ENCODE results near the gene CSH2.
"Not testable (repeated sequence)": the region's sequence is repeated elsewhere in the genome, so short reads cannot be mapped to it uniquely, and the experiment has no call there.

Gene CSH2

GRCh38 chr17:63873577-63873976, at the start of gene CSH2:
Gene CSH2, minus strand, starts transcription at chr17:63873677. Its CDS starts 63 bp downstream, at chr17:63873614.
- not testable (repeated sequence) for DNase-seq (ENCODE audit: low read depth); H3K4me1 ChIP-seq (ENCODE audit: control insufficient read depth, insufficient read depth, low read length); H3K9me3 ChIP-seq (ENCODE audit: control insufficient read depth, low read length); H3K36me3 ChIP-seq (ENCODE audit: control insufficient read depth, insufficient read depth, low read length, severe bottlenecking); H3K9ac ChIP-seq (ENCODE audit: low read length); H3K4me3 ChIP-seq (ENCODE audit: low read length)
- H3K27me3 ChIP-seq (replicated peaks; ENCODE audit: control insufficient read depth, insufficient read depth, low read length) = peaks cover 10% of the 10 kb centered on the region

- not testable (repeated sequence) for H3K9me3 ChIP-seq (ENCODE audit: control insufficient read depth, low read length); H3K4me1 ChIP-seq (ENCODE audit: control insufficient read depth, insufficient read depth, low read length); H3K9ac ChIP-seq (ENCODE audit: low read length); DNase-seq (ENCODE audit: low read depth); H3K36me3 ChIP-seq (ENCODE audit: control insufficient read depth, insufficient read depth, low read length, severe bottlenecking); H3K4me3 ChIP-seq (ENCODE audit: low read length)
- peaks cover 16% of the 10 kb centered on the region for H3K27me3 ChIP-seq (replicated peaks; ENCODE audit: control insufficient read depth, insufficient read depth, low read length)
These were observed 48.9 kb upstream of the CSH2 start for GRCh38 chr17:63922402-63922801.

- H3K27me3 ChIP-seq (replicated peaks; ENCODE audit: control insufficient read depth, insufficient read depth, low read length) = peaks cover 27% of the 10 kb centered on the region
- H3K4me3 ChIP-seq (ENCODE audit: low read length); H3K9me3 ChIP-seq (ENCODE audit: control insufficient read depth, low read length); H3K9ac ChIP-seq (ENCODE audit: low read length); H3K36me3 ChIP-seq (ENCODE audit: control insufficient read depth, insufficient read depth, low read length, severe bottlenecking); DNase-seq (ENCODE audit: low read depth); H3K4me1 ChIP-seq (ENCODE audit: control insufficient read depth, insufficient read depth, low read length): not testable (repeated sequence)
These were observed 47.3 kb upstream of the CSH2 start for GRCh38 chr17:63920779-63921178.

- not testable (repeated sequence) for H3K9ac ChIP-seq (ENCODE audit: low read length); H3K9me3 ChIP-seq (ENCODE audit: control insufficient read depth, low read length); H3K4me1 ChIP-seq (ENCODE audit: control insufficient read depth, insufficient read depth, low read length); H3K4me3 ChIP-seq (ENCODE audit: low read length); H3K36me3 ChIP-seq (ENCODE audit: control insufficient read depth, insufficient read depth, low read length, severe bottlenecking); DNase-seq (ENCODE audit: low read depth)
- peaks cover 31% of the 10 kb centered on the region for H3K27me3 ChIP-seq (replicated peaks; ENCODE audit: control insufficient read depth, insufficient read depth, low read length)
These were observed 46.6 kb upstream of the CSH2 start for GRCh38 chr17:63920050-63920449.

GRCh38 chr17:63919311-63919723, 45.8 kb upstream of the CSH2 start:
- Histone ChIP-seq H3K27me3 (replicated peaks; ENCODE audit: control insufficient read depth, insufficient read depth, low read length) (peaks cover 31% of the 10 kb centered on the region), H3K9ac (ENCODE audit: low read length) (no peak overlapping the region), H3K4me1 (ENCODE audit: control insufficient read depth, insufficient read depth, low read length) (no peaks in the 10 kb centered on the region), H3K9me3 (ENCODE audit: control insufficient read depth, low read length) (no peaks in the 10 kb centered on the region), H3K4me3 (ENCODE audit: low read length) (no peak overlapping the region), H3K36me3 (ENCODE audit: control insufficient read depth, insufficient read depth, low read length, severe bottlenecking) (no peaks in the 10 kb centered on the region)
- peak; percentile 81 for DNase-seq (ENCODE audit: low read depth)

- H3K9ac ChIP-seq (ENCODE audit: low read length); H3K36me3 ChIP-seq (ENCODE audit: control insufficient read depth, insufficient read depth, low read length, severe bottlenecking); H3K4me3 ChIP-seq (ENCODE audit: low read length); H3K9me3 ChIP-seq (ENCODE audit: control insufficient read depth, low read length); H3K4me1 ChIP-seq (ENCODE audit: control insufficient read depth, insufficient read depth, low read length); DNase-seq (ENCODE audit: low read depth): not testable (repeated sequence)
- H3K27me3 ChIP-seq (replicated peaks; ENCODE audit: control insufficient read depth, insufficient read depth, low read length) = peaks cover 32% of the 10 kb centered on the region
These were observed 45.4 kb upstream of the CSH2 start, which contains the start of gene GH1 for GRCh38 chr17:63918789-63919305. Gene GH1, minus strand, starts transcription at chr17:63918839. Its CDS starts 63 bp downstream, at chr17:63918776.

- Histone ChIP-seq H3K4me3 (ENCODE audit: low read length) (no peak overlapping the region), H3K4me1 (ENCODE audit: control insufficient read depth, insufficient read depth, low read length) (no peaks in the 10 kb centered on the region), H3K9ac (ENCODE audit: low read length) (no peak overlapping the region), H3K36me3 (ENCODE audit: control insufficient read depth, insufficient read depth, low read length, severe bottlenecking) (no peaks in the 10 kb centered on the region), H3K27me3 (replicated peaks; ENCODE audit: control insufficient read depth, insufficient read depth, low read length) (peaks cover 34% of the 10 kb centered on the region), H3K9me3 (ENCODE audit: control insufficient read depth, low read length) (no peaks in the 10 kb centered on the region)
- DNase-seq (ENCODE audit: low read depth) = no peak
These were observed 44.8 kb upstream of the CSH2 start for GRCh38 chr17:63918305-63918704.

- Histone ChIP-seq H3K4me3 (ENCODE audit: low read length) (no peak overlapping the region), H3K36me3 (ENCODE audit: control insufficient read depth, insufficient read depth, low read length, severe bottlenecking) (no peaks in the 10 kb centered on the region), H3K9ac (ENCODE audit: low read length) (no peak overlapping the region), H3K4me1 (ENCODE audit: control insufficient read depth, insufficient read depth, low read length) (no peaks in the 10 kb centered on the region), H3K9me3 (ENCODE audit: control insufficient read depth, low read length) (no peaks in the 10 kb centered on the region), H3K27me3 (replicated peaks; ENCODE audit: control insufficient read depth, insufficient read depth, low read length) (peaks cover 34% of the 10 kb centered on the region)
- no peak for DNase-seq (ENCODE audit: low read depth)
These were observed 44.2 kb upstream of the CSH2 start for GRCh38 chr17:63917646-63918045.

GRCh38 chr17:63917206-63917605, 43.7 kb upstream of the CSH2 start:
- H3K36me3 ChIP-seq (ENCODE audit: control insufficient read depth, insufficient read depth, low read length, severe bottlenecking); DNase-seq (ENCODE audit: low read depth); H3K4me3 ChIP-seq (ENCODE audit: low read length); H3K4me1 ChIP-seq (ENCODE audit: control insufficient read depth, insufficient read depth, low read length); H3K9me3 ChIP-seq (ENCODE audit: control insufficient read depth, low read length); H3K9ac ChIP-seq (ENCODE audit: low read length): not testable (repeated sequence)
- peaks cover 34% of the 10 kb centered on the region for H3K27me3 ChIP-seq (replicated peaks; ENCODE audit: control insufficient read depth, insufficient read depth, low read length)

- no peaks in the 10 kb centered on the region for H3K9me3 ChIP-seq (ENCODE audit: control insufficient read depth, low read length)
- no peak overlapping the region for H3K4me3 ChIP-seq (ENCODE audit: low read length)
- H3K36me3 ChIP-seq (ENCODE audit: control insufficient read depth, insufficient read depth, low read length, severe bottlenecking) = no peaks in the 10 kb centered on the region
- no peaks in the 10 kb centered on the region for H3K4me1 ChIP-seq (ENCODE audit: control insufficient read depth, insufficient read depth, low read length)
- H3K27me3 ChIP-seq (replicated peaks; ENCODE audit: control insufficient read depth, insufficient read depth, low read length) = peaks cover 34% of the 10 kb centered on the region
- no peak overlapping the region for H3K9ac ChIP-seq (ENCODE audit: low read length)
- no peak for DNase-seq (ENCODE audit: low read depth)
These were observed 43.2 kb upstream of the CSH2 start for GRCh38 chr17:63916566-63917185.

- H3K4me1 ChIP-seq (ENCODE audit: control insufficient read depth, insufficient read depth, low read length); H3K4me3 ChIP-seq (ENCODE audit: low read length); H3K36me3 ChIP-seq (ENCODE audit: control insufficient read depth, insufficient read depth, low read length, severe bottlenecking); DNase-seq (ENCODE audit: low read depth); H3K9me3 ChIP-seq (ENCODE audit: control insufficient read depth, low read length); H3K9ac ChIP-seq (ENCODE audit: low read length): not testable (repeated sequence)
- peaks cover 41% of the 10 kb centered on the region for H3K27me3 ChIP-seq (replicated peaks; ENCODE audit: control insufficient read depth, insufficient read depth, low read length)
These were observed 42.3 kb upstream of the CSH2 start for GRCh38 chr17:63915753-63916152.

GRCh38 chr17:63914471-63914870, 41.0 kb upstream of the CSH2 start:
- Histone ChIP-seq H3K4me1 (ENCODE audit: control insufficient read depth, insufficient read depth, low read length) (no peaks in the 10 kb centered on the region), H3K9me3 (ENCODE audit: control insufficient read depth, low read length) (no peaks in the 10 kb centered on the region), H3K9ac (ENCODE audit: low read length) (no peak overlapping the region), H3K4me3 (ENCODE audit: low read length) (no peak overlapping the region), H3K36me3 (ENCODE audit: control insufficient read depth, insufficient read depth, low read length, severe bottlenecking) (no peaks in the 10 kb centered on the region), H3K27me3 (replicated peaks; ENCODE audit: control insufficient read depth, insufficient read depth, low read length) (peaks cover 46% of the 10 kb centered on the region)
- no peak for DNase-seq (ENCODE audit: low read depth)
